Esophagus muscularis mucosa (tissue), 4 donors: ENCODE data around the gene CCDC177.

Experiments used
- EP300 ChIP-seq: sonication (generic); formaldehyde crosslinking; IDR thresholded peaks from one replicate; pipeline ENCODE4 v1.6.1; 2017; ENCODE audit warnings: antibody characterized with exemption
- POLR2AphosphoS5 ChIP-seq, 2 donors: sonication (generic); formaldehyde crosslinking; IDR thresholded peaks; one replicate each; pipeline ENCODE4 v1.6.1; 2017; ENCODE audit warnings: antibody characterized with exemption in 2 of 2
- TF ChIP-seq, protein P1 (sequence below), 3 experiments: fragments of 200-600 bp in 2 of 3; fragments of 450-650 bp in 1 of 3; sonication (generic) in 2 of 3; IDR thresholded peaks; one replicate each; pipeline ENCODE4 v1.5.1; 2017 to 2019; ENCODE audit warnings: antibody characterized with exemption in 3 of 3, mild to moderate bottlenecking in 2 of 3, moderate library complexity in 1 of 3

DNA sequence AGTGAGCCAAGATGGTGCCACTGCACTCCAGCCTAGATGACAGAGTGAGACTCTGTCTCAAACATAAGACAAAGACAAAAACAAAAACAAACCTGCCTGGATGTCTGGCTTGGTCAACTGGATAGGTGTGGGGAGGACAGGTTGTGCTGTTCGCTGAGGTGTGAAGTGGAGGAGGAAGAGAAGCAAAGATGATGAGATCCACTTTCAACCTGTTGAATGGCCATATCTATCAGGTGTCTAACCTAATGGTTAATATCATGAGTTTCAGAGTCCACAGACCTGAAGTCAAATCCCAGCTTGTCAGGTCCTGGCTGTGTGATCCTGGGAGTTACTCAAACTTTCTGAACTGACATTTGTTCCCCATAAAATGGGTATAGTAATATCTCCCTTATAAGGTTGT, 9.7 kb upstream of the CCDC177 start:
- TF ChIP-seq, protein P1, sequence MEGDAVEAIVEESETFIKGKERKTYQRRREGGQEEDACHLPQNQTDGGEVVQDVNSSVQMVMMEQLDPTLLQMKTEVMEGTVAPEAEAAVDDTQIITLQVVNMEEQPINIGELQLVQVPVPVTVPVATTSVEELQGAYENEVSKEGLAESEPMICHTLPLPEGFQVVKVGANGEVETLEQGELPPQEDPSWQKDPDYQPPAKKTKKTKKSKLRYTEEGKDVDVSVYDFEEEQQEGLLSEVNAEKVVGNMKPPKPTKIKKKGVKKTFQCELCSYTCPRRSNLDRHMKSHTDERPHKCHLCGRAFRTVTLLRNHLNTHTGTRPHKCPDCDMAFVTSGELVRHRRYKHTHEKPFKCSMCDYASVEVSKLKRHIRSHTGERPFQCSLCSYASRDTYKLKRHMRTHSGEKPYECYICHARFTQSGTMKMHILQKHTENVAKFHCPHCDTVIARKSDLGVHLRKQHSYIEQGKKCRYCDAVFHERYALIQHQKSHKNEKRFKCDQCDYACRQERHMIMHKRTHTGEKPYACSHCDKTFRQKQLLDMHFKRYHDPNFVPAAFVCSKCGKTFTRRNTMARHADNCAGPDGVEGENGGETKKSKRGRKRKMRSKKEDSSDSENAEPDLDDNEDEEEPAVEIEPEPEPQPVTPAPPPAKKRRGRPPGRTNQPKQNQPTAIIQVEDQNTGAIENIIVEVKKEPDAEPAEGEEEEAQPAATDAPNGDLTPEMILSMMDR (IDR thresholded peaks at IDR 0.05), result no peak
- TF ChIP-seq POLR2AphosphoS5 (IDR thresholded peaks at IDR 0.05), result no peak
- no peak for TF ChIP-seq EP300
